B cell (primary cell): Measurements from ENCODE around the gene DHRS12.

Experiments
- EZH2 ChIP-seq: IDR thresholded peaks from 2 replicates; pipeline ENCODE4 v1.6.1; 2012; ENCODE audit warnings: borderline replicate concordance, low read depth, mild to moderate bottlenecking, moderate library complexity, low read length; ENCODE audit not compliant: insufficient read depth, poor library complexity, severe bottlenecking
- TF ChIP-seq, protein P1 (sequence below): fragments of 200-600 bp; IDR thresholded peaks from one replicate; pipeline ENCODE4 v1.8.0; 2022; ENCODE audit warnings: antibody characterized with exemption, mild to moderate bottlenecking

DNA sequence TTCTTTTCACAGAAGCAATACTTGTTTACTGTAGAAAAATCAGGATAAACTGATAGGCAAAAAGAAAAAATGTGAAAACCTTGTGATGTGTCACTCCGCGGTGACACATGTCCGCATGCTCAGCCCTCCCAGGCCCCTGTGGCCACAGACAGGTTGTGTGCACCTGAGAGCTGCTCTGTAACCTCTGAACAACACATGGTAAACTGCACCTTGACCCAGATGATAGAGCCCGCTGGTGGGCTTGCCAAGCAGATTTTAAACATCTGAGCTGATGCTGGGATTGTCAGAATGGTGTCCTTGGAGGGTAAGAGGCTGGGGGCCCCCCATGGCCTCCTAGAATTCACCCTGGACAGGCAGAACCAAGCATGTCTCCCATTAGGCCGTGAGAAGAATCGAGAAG is 33.8 kb downstream of the DHRS12 start:
- no peak for TF ChIP-seq EZH2
- TF ChIP-seq, protein P1, sequence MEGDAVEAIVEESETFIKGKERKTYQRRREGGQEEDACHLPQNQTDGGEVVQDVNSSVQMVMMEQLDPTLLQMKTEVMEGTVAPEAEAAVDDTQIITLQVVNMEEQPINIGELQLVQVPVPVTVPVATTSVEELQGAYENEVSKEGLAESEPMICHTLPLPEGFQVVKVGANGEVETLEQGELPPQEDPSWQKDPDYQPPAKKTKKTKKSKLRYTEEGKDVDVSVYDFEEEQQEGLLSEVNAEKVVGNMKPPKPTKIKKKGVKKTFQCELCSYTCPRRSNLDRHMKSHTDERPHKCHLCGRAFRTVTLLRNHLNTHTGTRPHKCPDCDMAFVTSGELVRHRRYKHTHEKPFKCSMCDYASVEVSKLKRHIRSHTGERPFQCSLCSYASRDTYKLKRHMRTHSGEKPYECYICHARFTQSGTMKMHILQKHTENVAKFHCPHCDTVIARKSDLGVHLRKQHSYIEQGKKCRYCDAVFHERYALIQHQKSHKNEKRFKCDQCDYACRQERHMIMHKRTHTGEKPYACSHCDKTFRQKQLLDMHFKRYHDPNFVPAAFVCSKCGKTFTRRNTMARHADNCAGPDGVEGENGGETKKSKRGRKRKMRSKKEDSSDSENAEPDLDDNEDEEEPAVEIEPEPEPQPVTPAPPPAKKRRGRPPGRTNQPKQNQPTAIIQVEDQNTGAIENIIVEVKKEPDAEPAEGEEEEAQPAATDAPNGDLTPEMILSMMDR, result no peak
